GM23248 (cell line): ENCODE data around the gene ATP6AP2. TPM values are rescaled to one million over a fixed set of nuclear protein-coding genes. Genes with fewer than 3 reads are reported as not detected.
A peak's percentile ranks its signal among the peaks of the same experiment; 100 is the strongest.

Source experiments
- DNase-seq: peaks from one replicate; pipeline ENCODE4 v3.0.0-alpha.2; 2015
- H2AFZ ChIP-seq: fragments of 200-600 bp; sonication (generic); 2 replicates; pipeline ENCODE4 v1.6.1; 2016; ENCODE audit warnings: antibody characterized with exemption
- H3F3A ChIP-seq: fragments of 200-600 bp; sonication (generic); 2 replicates; pipeline ENCODE4 v1.6.1; 2016; ENCODE audit warnings: mild to moderate bottlenecking, antibody characterized with exemption, mixed run types; ENCODE audit not compliant: insufficient read depth
- H3K27ac ChIP-seq: fragments of 200-600 bp; sonication (generic); 2 replicates; pipeline ENCODE4 v1.5.1; 2016; ENCODE audit warnings: mild to moderate bottlenecking
- H3K27me3 ChIP-seq: fragments of 200-600 bp; sonication (generic); replicated peaks from 2 replicates; pipeline ENCODE4 v1.6.1; 2016; ENCODE audit warnings: mild to moderate bottlenecking; ENCODE audit not compliant: insufficient read depth
- H3K36me3 ChIP-seq: fragments of 200-600 bp; sonication (generic); 2 replicates; pipeline ENCODE4 v1.6.1; 2016; ENCODE audit warnings: low read depth, mild to moderate bottlenecking
- H3K4me1 ChIP-seq: fragments of 200-600 bp; sonication (generic); 2 replicates; pipeline ENCODE4 v1.6.1; 2016; ENCODE audit warnings: mild to moderate bottlenecking; ENCODE audit not compliant: insufficient read depth
- H3K4me2 ChIP-seq: fragments of 200-600 bp; sonication (generic); one replicate; pipeline ENCODE4 v1.6.1; 2016; ENCODE audit warnings: mild to moderate bottlenecking; ENCODE audit not compliant: unreplicated experiment
- H3K4me3 ChIP-seq: fragments of 200-600 bp; sonication (generic); 2 replicates; pipeline ENCODE4 v1.5.1; 2016; ENCODE audit warnings: mild to moderate bottlenecking
- H3K79me2 ChIP-seq: fragments of 200-600 bp; sonication (generic); 2 replicates; pipeline ENCODE4 v1.6.1; 2016; ENCODE audit warnings: mild to moderate bottlenecking; ENCODE audit not compliant: insufficient read depth
- H3K9ac ChIP-seq: fragments of 200-600 bp; sonication (generic); 2 replicates; pipeline ENCODE4 v1.6.1; 2016; ENCODE audit warnings: mild to moderate bottlenecking
- H3K9me2 ChIP-seq: fragments of 200-600 bp; sonication (generic); 2 replicates; pipeline ENCODE4 v1.6.1; 2016; ENCODE audit warnings: mixed run types, mild to moderate bottlenecking, moderate library complexity; ENCODE audit not compliant: insufficient read depth
- H3K9me3 ChIP-seq: fragments of 200-600 bp; sonication (generic); one replicate; pipeline ENCODE4 v1.6.1; 2017; ENCODE audit warnings: low read depth
- H4K20me1 ChIP-seq: fragments of 200-600 bp; sonication (generic); 2 replicates; pipeline ENCODE4 v1.6.0; 2016; ENCODE audit not compliant: insufficient read depth
- EZH2 ChIP-seq: fragments of 200-600 bp; sonication (generic); IDR thresholded peaks from 2 replicates; pipeline ENCODE4 v1.6.1; 2018; ENCODE audit warnings: antibody characterized with exemption, mild to moderate bottlenecking; ENCODE audit not compliant: insufficient read depth, poor library complexity, severe bottlenecking
- EZH2phosphoT487 ChIP-seq: fragments of 200-600 bp; sonication (generic); IDR thresholded peaks from 2 replicates; pipeline ENCODE4 v1.6.1; 2018; ENCODE audit warnings: antibody characterized with exemption, moderate library complexity, mild to moderate bottlenecking, low read depth; ENCODE audit not compliant: insufficient read depth
- WGBS, 2 experiments: methylation state at CpG; one replicate each; pipeline ENCODE4 v1.1.6; 2015 to 2017; ENCODE audit warnings: low lambda C conversion rate in 2 of 2, low coverage in 1 of 2; ENCODE audit errors: missing lambda C conversion rate in 2 of 2; 5-methylcytosine and 5-hydroxymethylcytosine counted together
- in situ Hi-C: fragments of 300-500 bp; cut with MboI; formaldehyde crosslinking; loops from 2 replicates; pipeline ENCODE4 v1.15.0; 2020
- polyA plus RNA-seq: library from polyadenylated mRNA; unstranded; fragments of >200 nt; fragmentation: Nextera tagmentation; extraction: Ambion mirVana; gene quantifications from 2 replicates; pipeline ENCODE4 v1.2.1, GENCODE V29; 2016
- total RNA-seq: library from RNA; depleted of rRNA; stranded (reverse); fragments of >200 nt; shearing (Covaris generic); gene quantifications from 2 replicates; pipeline ENCODE4 v1.2.3, GENCODE V29; 2014

The ATP6AP2 gene
- total and polyA plus RNA-seq, 2 experiments from 2014 or later: 211 to 443 TPM

GRCh38 chrX:40644176-40644575 lies 63.4 kb downstream of the ATP6AP2 start:
- 6 to 15% methylated on average over 5 of the region's 5 CpGs for WGBS, 2 experiments
- peak overlapping the region; percentile 62; the same call in 1 of the 2 replicates for H2AFZ ChIP-seq
- no peaks in the 10 kb centered on the region for H4K20me1 ChIP-seq
- peaks cover under 1% of the 10 kb centered on the region; the same call in 1 of the 2 replicates for H3K36me3 ChIP-seq
- peaks cover 8% of the 10 kb centered on the region for H3K4me1 ChIP-seq
- TF ChIP-seq EZH2phosphoT487: no peak
- TF ChIP-seq EZH2: no peak
- H3K27me3 ChIP-seq: no peaks in the 10 kb centered on the region
- peak overlapping the region; percentile 79 for H3K4me3 ChIP-seq
- H3K27ac ChIP-seq: peak overlapping the region; percentile 95
- no peaks in the 10 kb centered on the region for H3K9me2 ChIP-seq
- H3K9ac ChIP-seq: peak overlapping the region; percentile 86
- H3F3A ChIP-seq: peaks cover 17% of the 10 kb centered on the region
- in situ Hi-C loops: no loop called here
- H3K9me3 ChIP-seq: no peaks in the 10 kb centered on the region
- H3K79me2 ChIP-seq: peaks cover 71% of the 10 kb centered on the region
- peak; percentile 66 for DNase-seq
- H3K4me2 ChIP-seq: peak overlapping the region; percentile 93

- peak overlapping the region; percentile 62 for H2AFZ ChIP-seq
- peaks cover 64% of the 10 kb centered on the region for H3K79me2 ChIP-seq
- peaks cover 8% of the 10 kb centered on the region for H3K4me1 ChIP-seq
- H4K20me1 ChIP-seq: no peaks in the 10 kb centered on the region
- peak overlapping the region; percentile 86 for H3K9ac ChIP-seq
- peak overlapping the region; percentile 93 for H3K4me2 ChIP-seq
- no peaks in the 10 kb centered on the region for H3K27me3 ChIP-seq
- WGBS, 2 experiments: 1 to 5% methylated on average over 3 to 4 of the region's 4 CpGs
- H3K36me3 ChIP-seq: no peaks in the 10 kb centered on the region; the same call in 1 of the 2 replicates
- peak overlapping the region; percentile 79 for H3K4me3 ChIP-seq
- in situ Hi-C loops: no loop called here
- TF ChIP-seq EZH2: no peak
- no peak for TF ChIP-seq EZH2phosphoT487
- no peaks in the 10 kb centered on the region for H3K9me3 ChIP-seq
- peaks cover 17% of the 10 kb centered on the region for H3F3A ChIP-seq
- peak overlapping the region; percentile 95 for H3K27ac ChIP-seq
- DNase-seq: peak; percentile 80
- no peaks in the 10 kb centered on the region for H3K9me2 ChIP-seq
These were observed 64.1 kb downstream of the ATP6AP2 start for GRCh38 chrX:40644821-40645358.

GRCh38 chrX:40646489-40647306 lies 65.9 kb downstream of the ATP6AP2 start:
- H3K4me3 ChIP-seq: peak overlapping the region; percentile 85
- peak; percentile 67 for DNase-seq
- no peaks in the 10 kb centered on the region for H3K27me3 ChIP-seq
- H3K79me2 ChIP-seq: peaks cover 46% of the 10 kb centered on the region
- H2AFZ ChIP-seq: peak overlapping the region; percentile 65
- peak overlapping the region; percentile 89 for H3K9ac ChIP-seq
- no peaks in the 10 kb centered on the region for H3K9me3 ChIP-seq
- H3K4me1 ChIP-seq: peaks cover 8% of the 10 kb centered on the region
- in situ Hi-C loops: no loop called here
- H3K9me2 ChIP-seq: no peaks in the 10 kb centered on the region
- H3K4me2 ChIP-seq: peak overlapping the region; percentile 83
- TF ChIP-seq EZH2: no peak
- no peak for TF ChIP-seq EZH2phosphoT487
- peaks cover 17% of the 10 kb centered on the region for H3F3A ChIP-seq
- no peaks in the 10 kb centered on the region for H4K20me1 ChIP-seq
- H3K36me3 ChIP-seq: no peaks in the 10 kb centered on the region; the same call in 1 of the 2 replicates
- H3K27ac ChIP-seq: peak overlapping the region; percentile 74
- WGBS, 2 experiments: 0 to 2% methylated on average over 8 to 27 of the region's 33 CpGs

DNA sequence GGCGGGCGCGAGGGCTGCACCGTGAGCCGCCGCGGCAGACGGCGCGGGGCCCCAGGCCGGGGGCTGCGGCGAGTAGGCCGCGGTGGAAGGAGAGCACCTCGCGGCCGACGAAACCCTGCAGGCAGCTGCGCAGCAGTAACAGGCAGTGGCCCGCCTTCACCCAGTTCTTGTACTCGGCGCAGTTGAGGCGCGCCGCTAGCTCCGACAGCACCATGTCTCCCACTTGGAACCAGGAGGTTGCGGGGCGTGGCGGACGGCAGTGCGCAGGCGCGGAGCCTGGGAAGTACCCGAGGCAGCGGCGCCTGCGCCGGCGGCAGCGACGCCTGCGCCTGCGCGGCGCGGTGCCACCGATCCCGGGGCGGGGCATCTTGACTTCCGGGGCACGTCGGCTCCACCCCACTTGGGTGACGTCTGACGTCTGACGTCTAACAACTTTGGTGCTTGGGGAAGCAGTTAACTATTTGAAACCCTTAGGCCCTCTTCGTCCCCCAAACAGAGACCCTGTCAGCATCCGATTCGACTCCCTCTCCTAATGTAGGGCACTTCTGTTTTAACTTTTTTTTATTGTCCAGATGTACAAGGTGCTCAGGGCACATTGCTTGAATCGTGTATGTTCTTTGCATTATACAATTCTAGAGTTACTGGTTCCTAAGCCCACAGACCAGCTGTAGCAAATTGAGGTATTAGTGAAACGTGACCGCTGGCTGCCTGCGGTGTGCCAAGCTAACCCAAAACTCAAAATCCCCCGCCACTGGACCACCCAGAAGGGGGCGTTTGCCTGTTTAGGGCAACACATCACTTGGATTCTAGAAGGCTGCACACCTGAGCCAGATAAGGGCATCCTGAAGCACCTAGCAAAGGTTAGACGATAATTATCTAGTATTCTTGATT lies 66.8 kb downstream of the ATP6AP2 start, which contains the start of gene CXorf38:
Gene CXorf38, minus strand, starts transcription at position 255 of the 891 bp plus-strand sequence. Its CDS starts 41 bp downstream, at position 214.
- H3K36me3 ChIP-seq: no peaks in the 10 kb centered on the region; the same call in 1 of the 2 replicates
- in situ Hi-C loops: no loop called here

More for the DNA sequence above, 66.8 kb downstream of the ATP6AP2 start, which contains the start of gene CXorf38:
- 8 to 12% methylated on average over 11 to 21 of the region's 66 CpGs for WGBS, 2 experiments
- peaks cover 38% of the 10 kb centered on the region for H3K79me2 ChIP-seq
- H3K27me3 ChIP-seq: no peaks in the 10 kb centered on the region
- peak within 1 kb of the TSS; percentile 74 for H3K27ac ChIP-seq
- peaks cover 8% of the 10 kb centered on the region for H3K4me1 ChIP-seq
- H3F3A ChIP-seq: peaks cover 17% of the 10 kb centered on the region
- peak within 1 kb of the TSS; percentile 69 for H2AFZ ChIP-seq
- H4K20me1 ChIP-seq: no peaks in the 10 kb centered on the region
- no peaks in the 10 kb centered on the region for H3K9me3 ChIP-seq
- peak within 1 kb of the TSS; percentile 89 for H3K9ac ChIP-seq
- no peaks in the 10 kb centered on the region for H3K9me2 ChIP-seq
- H3K4me2 ChIP-seq: peak within 1 kb of the TSS; percentile 83
- TF ChIP-seq EZH2phosphoT487: no peak
- TF ChIP-seq EZH2: no peak
- peak; percentile 84 for DNase-seq
- H3K4me3 ChIP-seq: peak within 1 kb of the TSS; percentile 85
